Ascending aorta (tissue), 2 donors: ENCODE data around the gene ANKRD63. TPM values are rescaled to one million over a fixed set of nuclear protein-coding genes. Genes with fewer than 3 reads are reported as not detected.

Experiments used
- DNase-seq, 2 donors: peaks; one replicate each; pipeline ENCODE4 v3.0.0-alpha.2; 2019; ENCODE audit warnings: low spot score in 2 of 2
- H3K27ac ChIP-seq, 2 donors: fragments of 200-600 bp; sonication (generic); one replicate each; pipeline ENCODE4 v1.5.1; 2016 to 2017; ENCODE audit warnings: mild to moderate bottlenecking in 1 of 2
- H3K27me3 ChIP-seq: fragments of 200-600 bp; sonication (generic); one replicate; pipeline ENCODE4 v1.5.1; 2017
- H3K36me3 ChIP-seq, 2 donors: fragments of 200-600 bp; sonication (generic); one replicate each; pipeline ENCODE4 v1.5.1; 2016
- H3K4me1 ChIP-seq, 2 donors: fragments of 200-600 bp; sonication (generic); one replicate each; pipeline ENCODE4 v1.5.1; 2016 to 2017; ENCODE audit warnings: mild to moderate bottlenecking in 1 of 2
- H3K4me3 ChIP-seq, 2 donors: fragments of 200-600 bp; sonication (generic); one replicate each; pipeline ENCODE4 v1.5.1; 2016 to 2017; ENCODE audit warnings: mild to moderate bottlenecking in 1 of 2
- H3K9me3 ChIP-seq, 2 donors: fragments of 200-600 bp; sonication (generic); one replicate each; pipeline ENCODE4 v1.5.1; 2016
- intact Hi-C: fragments of 100-400 bp; cut with DNase I; formaldehyde crosslinking; loops from one replicate; pipeline ENCODE4 v1.15.1; 2023
- total RNA-seq: library from RNA; depleted of rRNA; stranded (reverse); fragments of >200 nt; gene quantifications from one replicate; pipeline ENCODE4 v1.1.0, GENCODE V29; 2016
- TF ChIP-seq, protein P1 (sequence below), 3 experiments: fragments of 200-600 bp in 2 of 3; fragments of 450-650 bp in 1 of 3; sonication (generic) in 2 of 3; IDR thresholded peaks; one replicate each; pipeline ENCODE4 v1.5.1; 2016 to 2019; ENCODE audit warnings: antibody characterized with exemption in 3 of 3, mild to moderate bottlenecking in 1 of 3, moderate library complexity in 1 of 3

The ANKRD63 gene
- total RNA-seq, 1 donor from 2014 or later: not detected

DNA sequence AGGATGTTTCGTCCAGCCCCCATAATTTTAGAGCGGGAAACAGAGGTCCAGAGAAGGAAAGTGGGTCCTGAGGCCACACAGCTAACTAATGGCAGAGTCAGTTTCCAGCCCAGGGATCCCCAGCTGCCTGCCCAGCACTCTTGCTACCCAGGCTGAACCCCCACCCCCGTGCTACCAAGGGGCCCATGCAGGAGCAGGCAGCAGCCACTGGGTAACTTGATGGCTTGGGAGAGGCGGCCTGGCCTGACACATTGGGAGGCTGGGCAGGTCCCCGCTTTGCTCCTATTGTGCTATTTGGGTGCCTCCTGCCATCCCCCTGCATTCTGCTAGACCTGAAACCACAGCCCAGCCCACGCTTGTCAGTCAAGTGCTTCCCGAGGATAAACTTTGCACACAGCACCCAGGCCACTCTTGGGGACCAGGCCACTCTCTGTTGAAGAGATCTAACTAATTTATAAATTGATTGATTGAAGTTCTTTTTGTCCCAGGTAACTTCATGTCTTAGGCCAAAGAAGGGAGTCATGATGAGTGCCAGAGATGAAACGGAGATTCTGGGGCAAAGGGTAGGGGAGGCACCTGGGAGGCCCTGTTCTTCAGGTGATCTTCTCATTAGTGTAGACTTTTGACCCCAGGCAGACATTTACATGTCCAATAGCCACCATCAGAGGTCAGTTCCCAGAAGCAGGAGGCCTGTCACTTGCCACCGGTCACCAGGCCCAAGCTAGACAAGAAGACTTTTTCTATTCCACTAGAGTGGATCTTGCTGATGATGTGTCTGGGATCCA is 37.0 kb downstream of the ANKRD63 start:
- Histone ChIP-seq H3K4me3 (no peak overlapping the region), H3K27me3 (no peaks in the 10 kb centered on the region), H3K27ac (no peak overlapping the region), H3K9me3 (no peaks in the 10 kb centered on the region), H3K4me1 (no peaks in the 10 kb centered on the region), H3K36me3 (no peaks in the 10 kb centered on the region)
- intact Hi-C loops: no loop called here
- TF ChIP-seq, protein P1, sequence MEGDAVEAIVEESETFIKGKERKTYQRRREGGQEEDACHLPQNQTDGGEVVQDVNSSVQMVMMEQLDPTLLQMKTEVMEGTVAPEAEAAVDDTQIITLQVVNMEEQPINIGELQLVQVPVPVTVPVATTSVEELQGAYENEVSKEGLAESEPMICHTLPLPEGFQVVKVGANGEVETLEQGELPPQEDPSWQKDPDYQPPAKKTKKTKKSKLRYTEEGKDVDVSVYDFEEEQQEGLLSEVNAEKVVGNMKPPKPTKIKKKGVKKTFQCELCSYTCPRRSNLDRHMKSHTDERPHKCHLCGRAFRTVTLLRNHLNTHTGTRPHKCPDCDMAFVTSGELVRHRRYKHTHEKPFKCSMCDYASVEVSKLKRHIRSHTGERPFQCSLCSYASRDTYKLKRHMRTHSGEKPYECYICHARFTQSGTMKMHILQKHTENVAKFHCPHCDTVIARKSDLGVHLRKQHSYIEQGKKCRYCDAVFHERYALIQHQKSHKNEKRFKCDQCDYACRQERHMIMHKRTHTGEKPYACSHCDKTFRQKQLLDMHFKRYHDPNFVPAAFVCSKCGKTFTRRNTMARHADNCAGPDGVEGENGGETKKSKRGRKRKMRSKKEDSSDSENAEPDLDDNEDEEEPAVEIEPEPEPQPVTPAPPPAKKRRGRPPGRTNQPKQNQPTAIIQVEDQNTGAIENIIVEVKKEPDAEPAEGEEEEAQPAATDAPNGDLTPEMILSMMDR (IDR thresholded peaks at IDR 0.05): no peak
- DNase-seq: no peak

DNA sequence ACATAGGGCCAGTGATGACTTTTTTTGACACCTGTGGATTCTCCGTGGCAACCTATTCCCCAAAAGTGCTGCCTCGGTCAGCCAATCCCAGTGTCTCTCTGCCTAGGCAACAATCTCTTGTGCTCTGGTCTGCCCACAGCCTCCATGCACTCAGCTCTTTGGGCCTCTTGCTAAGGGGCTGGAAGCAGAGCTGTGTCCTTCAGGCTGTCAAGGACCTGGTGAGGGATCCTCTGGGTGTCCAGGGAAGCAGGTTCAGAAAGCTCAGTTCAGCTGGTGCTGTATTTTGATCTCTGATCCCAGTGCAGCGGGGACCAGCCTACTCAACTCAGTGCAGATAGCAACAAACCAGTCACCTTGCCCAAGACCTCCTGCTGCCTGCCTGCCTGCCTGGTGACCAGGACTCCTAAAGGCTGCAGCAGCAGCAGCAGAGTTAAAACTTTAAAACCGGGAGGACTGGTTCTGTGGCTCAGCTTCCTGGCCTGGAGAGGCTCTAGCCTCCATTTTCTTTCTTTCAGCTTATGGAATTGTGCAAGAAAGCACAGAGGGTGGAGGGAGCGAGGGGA is 37.8 kb downstream of the ANKRD63 start:
- Histone ChIP-seq H3K27ac (no peak overlapping the region), H3K27me3 (no peaks in the 10 kb centered on the region), H3K36me3 (no peaks in the 10 kb centered on the region), H3K9me3 (no peaks in the 10 kb centered on the region), H3K4me1 (no peaks in the 10 kb centered on the region), H3K4me3 (no peak overlapping the region)
- TF ChIP-seq, protein P1 (IDR thresholded peaks at IDR 0.05): no peak
- DNase-seq: peak in 1 of 2 donors; percentile 47
- intact Hi-C loops: no loop called here

DNA sequence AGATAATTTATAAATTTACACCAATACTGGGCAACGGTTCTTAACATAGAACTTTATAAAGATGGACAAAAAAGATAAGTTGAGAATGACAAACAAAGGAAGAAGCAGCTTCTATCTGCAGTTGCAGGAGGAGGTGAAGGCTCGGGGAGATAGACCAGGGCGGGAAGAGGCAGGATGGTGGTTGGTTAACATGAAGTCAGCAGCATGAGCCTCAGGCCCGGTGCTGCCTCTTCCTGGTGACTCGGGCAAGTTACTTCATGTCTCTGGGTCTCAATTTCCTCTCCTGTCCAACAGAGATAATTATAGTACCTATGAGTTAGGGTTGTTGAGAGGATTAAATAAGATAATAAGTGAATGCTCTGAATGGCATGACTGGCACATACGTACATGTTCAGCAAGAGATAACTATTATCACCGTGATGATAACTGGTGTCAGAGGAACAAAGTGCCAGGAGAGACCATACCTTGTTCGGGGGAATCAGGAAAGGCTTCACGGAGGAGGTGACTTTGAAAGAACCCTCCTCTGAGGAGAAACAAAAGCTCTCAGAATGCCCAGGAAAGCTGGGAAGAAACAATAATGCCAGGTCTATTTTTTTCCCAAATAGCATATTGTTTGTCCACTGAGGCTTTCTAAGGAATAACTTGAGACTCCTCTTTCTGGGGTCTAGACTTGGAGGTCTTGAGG is 39.6 kb downstream of the ANKRD63 start:
- no peaks in the 10 kb centered on the region for H3K36me3 ChIP-seq
- H3K9me3 ChIP-seq: no peaks in the 10 kb centered on the region
- no peak overlapping the region for H3K4me3 ChIP-seq
- H3K27me3 ChIP-seq: no peaks in the 10 kb centered on the region
- H3K4me1 ChIP-seq: peaks cover 0 to 2% of the 10 kb centered on the region in 2 donors
- H3K27ac ChIP-seq: no peak overlapping the region
- intact Hi-C loops: no loop called here
- TF ChIP-seq, protein P1 (IDR thresholded peaks at IDR 0.05): no peak
- DNase-seq: no peak

DNA sequence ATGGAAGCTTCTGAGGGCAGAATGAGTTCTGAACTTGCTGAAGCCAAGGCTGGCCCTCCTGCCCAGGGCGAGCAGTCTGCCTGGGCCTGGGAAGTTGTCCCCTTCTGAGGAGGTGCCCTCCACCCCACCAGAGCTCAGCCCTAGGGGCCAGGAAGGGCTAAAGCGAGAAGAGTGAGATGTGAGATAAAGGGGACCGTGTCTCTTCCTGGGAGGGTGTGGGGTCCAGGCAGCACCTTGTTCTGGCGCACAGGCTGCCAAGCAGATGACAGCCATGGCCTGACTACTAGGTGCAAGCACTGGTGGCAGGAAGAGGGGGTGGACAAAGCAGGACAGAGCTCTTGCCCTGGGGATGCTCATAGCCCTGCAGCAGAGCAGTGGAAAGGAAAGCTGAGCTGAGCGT is 40.3 kb downstream of the ANKRD63 start:
- Histone ChIP-seq H3K27me3 (no peaks in the 10 kb centered on the region), H3K27ac (no peak overlapping the region), H3K4me1 (peaks cover 0 to 2% of the 10 kb centered on the region in 2 donors), H3K9me3 (no peaks in the 10 kb centered on the region), H3K36me3 (no peaks in the 10 kb centered on the region), H3K4me3 (no peak overlapping the region)
- intact Hi-C loops: no loop called here
- DNase-seq: no peak
- TF ChIP-seq, protein P1 (IDR thresholded peaks at IDR 0.05): no peak

DNA sequence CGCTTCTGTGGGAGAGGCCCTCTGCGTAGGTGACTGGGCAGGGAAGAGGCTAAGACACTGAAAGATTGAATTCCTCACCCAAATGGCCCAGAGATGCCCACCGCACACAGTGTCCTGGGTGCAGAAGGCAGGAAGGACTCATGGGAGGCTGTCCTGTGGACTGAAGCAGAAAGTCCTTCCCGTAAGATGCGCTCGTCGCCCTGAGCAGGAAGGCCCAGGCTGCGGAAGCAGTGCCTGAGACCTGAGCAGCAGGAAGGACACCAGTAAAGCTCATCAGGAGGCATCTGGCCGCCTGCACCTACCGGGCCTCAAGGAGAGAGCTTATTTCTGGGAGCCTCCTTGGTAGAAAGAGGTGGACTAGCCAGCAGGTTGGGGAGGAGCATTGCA is 40.7 kb downstream of the ANKRD63 start:
- H3K4me1 ChIP-seq: peaks cover 0 to 2% of the 10 kb centered on the region in 2 donors
- no peak overlapping the region for H3K4me3 ChIP-seq
- H3K27ac ChIP-seq: no peak overlapping the region
- no peaks in the 10 kb centered on the region for H3K36me3 ChIP-seq
- intact Hi-C loops: no loop called here
- no peaks in the 10 kb centered on the region for H3K9me3 ChIP-seq
- no peak for DNase-seq
- TF ChIP-seq, protein P1 (IDR thresholded peaks at IDR 0.05): no peak
- H3K27me3 ChIP-seq: no peaks in the 10 kb centered on the region
